NB4 (cell line): ENCODE measurements around the gene PTPRK.

Source experiments
- CTCF ChIP-seq: IDR thresholded peaks from one replicate; pipeline ENCODE4 v1.5.1; 2012; ENCODE audit warnings: low read depth, low read length
- MAX ChIP-seq: IDR thresholded peaks from 2 replicates; pipeline ENCODE4 v1.6.1; 2011; ENCODE audit warnings: low read depth, low read length
- MYC ChIP-seq: IDR thresholded peaks from 2 replicates; pipeline ENCODE4 v1.6.1; 2011; ENCODE audit warnings: low read depth, low read length
- POLR2A ChIP-seq: IDR thresholded peaks from 2 replicates; pipeline ENCODE4 v1.6.1; 2011; ENCODE audit warnings: mild to moderate bottlenecking; ENCODE audit not compliant: insufficient read length; ENCODE audit errors: extremely low read depth

GRCh38 chr6:128363020-128363813 lies 157.2 kb downstream of the PTPRK start:
- TF ChIP-seq CTCF = no peak
- TF ChIP-seq POLR2A = no peak
- TF ChIP-seq MAX = no peak
- TF ChIP-seq MYC = no peak
